HL-60/S4 (cell line): ENCODE measurements around the gene FGF12.

Source experiments
- in situ Hi-C: fragments of 300-500 bp; cut with MboI; formaldehyde crosslinking; loops from 2 replicates; pipeline ENCODE4 v1.14.3; 2022; ENCODE audit warnings: low sequenced_read_pairs

FGF12 gene

DNA sequence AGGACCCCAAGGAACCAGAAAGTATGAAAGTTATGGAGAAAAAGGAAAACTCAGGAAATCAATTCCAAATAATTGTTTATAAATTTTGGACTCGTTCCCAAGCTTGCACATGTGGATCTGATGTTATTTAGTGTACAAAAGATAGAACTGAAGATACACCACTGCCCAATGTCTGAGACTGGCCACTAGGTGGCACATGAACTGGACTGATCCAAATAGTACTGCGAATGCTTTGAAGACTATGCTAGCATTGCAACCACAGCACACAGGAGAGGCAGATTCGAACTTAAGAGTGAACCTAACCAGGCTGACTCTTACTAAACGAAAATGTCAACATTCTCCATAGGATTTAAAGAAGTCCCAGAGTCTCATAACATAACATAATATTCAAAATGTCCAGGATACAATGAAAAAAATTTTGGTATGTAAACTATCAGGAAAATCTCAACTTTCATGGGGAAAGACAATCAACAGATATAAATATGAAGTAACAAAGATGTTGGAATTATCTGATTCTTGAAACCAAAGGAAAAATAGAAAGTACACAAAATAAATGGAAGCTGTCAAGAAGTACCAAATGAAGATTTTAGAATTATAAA, 596.7 kb downstream of the FGF12 start:
- in situ Hi-C loops, result no loop called here

DNA sequence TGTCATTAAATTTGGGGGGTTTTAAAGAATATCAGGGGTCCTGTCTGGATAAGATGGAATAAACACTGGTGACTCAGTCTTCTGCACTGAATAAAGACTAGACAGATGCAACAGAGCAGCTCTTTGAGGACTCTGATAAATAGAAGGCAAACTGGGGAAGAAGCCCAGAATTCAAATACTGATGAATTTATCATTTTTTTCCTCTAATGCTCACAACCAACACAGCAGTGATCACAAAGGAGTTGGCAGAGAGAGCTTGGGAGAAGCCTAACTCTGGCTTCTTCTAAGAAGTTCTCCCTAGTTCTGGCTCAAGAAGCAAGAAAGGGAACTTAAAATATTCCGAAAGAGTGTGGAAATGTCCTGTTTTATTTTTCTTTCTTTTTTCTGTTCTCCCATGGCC, 597.8 kb downstream of the FGF12 start:
- in situ Hi-C loops, result no loop called here

DNA sequence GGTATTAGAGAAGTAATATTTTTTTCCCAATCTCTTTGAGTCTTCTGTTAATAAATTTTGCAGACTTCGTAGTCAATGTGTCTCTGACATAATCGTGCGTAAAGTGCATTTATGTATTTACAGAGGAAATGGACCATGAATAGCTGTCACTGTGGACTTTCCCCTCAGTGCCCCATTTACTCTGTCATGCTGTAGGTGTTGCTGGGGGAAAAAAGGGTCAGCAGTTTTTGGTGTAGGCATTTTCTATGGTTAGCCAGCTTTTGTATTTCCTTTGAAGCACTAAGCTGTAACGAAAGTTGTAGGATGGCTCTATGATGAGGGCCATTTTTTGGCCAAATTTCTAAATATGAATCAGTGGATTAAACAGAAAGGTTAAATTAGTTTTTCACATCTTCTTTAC, 598.4 kb downstream of the FGF12 start:
- in situ Hi-C loops, result no loop called here

DNA sequence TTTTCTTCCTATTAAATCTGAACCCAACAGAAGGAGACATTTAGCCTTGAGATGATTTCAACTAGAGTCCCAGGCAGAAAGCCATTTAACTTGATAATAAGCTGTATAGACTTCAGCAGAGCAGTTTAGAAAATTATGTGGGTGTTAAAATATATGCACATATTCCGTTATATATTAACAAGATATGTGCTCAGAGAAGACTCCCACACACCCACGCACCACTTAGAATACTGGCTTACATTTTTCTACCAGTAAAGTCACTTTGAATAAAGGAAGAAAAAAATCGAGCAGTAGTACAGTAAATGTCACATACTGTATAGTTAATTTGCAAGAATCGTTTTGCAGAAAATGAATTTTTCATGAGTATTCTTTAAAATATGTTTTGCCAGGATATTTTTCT, 599.3 kb downstream of the FGF12 start:
- in situ Hi-C loops, result no loop called here

DNA sequence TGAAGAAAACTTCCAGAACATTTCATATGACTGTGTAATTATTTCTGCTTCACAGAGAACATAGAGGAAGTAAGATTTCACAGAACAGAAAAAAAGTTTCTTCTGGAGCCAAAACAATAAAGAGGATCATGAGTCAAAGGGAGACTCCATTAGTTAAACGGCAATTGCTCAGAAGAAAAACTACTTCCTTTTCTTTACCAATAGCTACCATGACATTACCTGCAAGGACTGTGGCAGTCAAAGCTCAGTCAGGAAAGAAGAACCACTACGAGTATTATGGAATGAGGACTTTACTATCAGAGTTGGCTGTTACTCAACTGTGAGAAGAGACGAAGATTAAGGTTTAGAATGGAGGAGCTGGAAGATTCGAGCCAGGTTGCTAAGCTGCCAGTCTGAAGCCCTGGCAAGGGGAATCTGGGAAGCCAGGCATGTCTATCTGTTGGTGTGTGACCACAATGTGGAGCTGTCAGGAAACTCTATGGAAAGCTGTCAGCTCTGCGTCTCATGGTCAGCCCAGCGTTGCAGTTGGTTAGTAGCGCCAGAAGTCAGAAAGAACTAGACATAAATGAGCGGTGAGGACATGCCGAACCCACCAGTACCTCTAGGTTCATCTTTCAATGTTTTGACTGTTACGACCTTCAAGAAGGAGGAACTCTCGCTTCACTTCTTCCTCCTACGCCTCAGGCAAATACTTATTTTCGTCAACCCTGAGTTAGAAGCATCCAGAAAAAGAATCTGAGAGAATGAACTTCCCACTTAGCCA, 604.3 kb downstream of the FGF12 start:
- in situ Hi-C loops, result no loop called here

DNA sequence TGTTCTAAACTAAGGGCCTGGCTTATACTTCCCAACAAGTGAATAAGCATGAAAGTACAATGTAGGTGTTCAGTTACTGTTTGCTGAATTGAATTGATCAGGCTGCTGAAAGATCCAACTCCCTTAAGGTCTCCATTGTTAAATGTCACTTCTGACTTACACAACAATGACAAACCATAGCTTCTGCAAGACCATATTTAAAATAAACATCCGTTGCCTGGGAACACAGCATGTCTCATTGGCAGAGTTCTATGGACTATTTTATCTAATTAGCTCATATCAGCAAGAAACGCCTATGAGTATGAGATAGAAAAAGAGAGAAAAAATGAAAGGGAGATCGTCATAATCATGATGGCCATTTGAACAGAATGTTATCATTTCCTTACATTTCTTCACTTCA, 605.4 kb downstream of the FGF12 start:
- in situ Hi-C loops, result no loop called here

DNA sequence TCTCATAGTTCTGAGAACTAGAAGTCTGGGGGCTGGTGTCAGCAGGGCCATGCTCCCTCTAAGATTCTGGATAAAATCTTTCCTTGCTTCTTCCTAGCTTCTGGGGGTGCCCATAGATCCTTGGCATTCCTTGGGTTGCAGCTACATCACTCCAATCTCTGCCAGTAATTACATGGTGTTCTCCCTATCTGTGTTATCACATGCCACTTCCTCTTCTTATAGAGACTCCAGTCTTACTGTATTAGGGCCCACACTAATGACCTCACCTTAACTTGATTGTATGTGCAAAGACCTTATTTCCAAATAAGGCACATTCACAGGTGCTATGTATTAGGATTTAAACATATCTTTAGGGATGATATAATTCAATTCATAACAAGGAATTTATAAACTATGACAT, 618.5 kb downstream of the FGF12 start:
- in situ Hi-C loops, result no loop called here

DNA sequence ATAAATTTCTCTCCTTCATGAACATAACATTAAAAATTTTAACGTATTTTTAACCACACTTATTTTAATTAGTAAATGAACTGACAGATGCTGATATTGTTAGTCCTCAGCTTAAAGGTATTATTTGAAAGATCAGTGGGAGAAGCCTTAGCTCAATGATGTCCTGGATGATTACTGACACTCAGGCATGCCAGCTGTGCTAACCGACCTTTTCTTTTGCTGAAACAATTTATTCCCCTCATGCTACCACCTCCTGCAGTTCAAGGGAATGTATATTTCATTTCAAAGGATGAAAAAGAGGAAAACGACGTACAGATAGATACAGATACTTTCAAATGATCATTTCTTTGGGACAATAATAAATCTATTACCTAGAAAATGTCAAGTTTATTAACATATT, 620.8 kb downstream of the FGF12 start:
- in situ Hi-C loops, result no loop called here

DNA sequence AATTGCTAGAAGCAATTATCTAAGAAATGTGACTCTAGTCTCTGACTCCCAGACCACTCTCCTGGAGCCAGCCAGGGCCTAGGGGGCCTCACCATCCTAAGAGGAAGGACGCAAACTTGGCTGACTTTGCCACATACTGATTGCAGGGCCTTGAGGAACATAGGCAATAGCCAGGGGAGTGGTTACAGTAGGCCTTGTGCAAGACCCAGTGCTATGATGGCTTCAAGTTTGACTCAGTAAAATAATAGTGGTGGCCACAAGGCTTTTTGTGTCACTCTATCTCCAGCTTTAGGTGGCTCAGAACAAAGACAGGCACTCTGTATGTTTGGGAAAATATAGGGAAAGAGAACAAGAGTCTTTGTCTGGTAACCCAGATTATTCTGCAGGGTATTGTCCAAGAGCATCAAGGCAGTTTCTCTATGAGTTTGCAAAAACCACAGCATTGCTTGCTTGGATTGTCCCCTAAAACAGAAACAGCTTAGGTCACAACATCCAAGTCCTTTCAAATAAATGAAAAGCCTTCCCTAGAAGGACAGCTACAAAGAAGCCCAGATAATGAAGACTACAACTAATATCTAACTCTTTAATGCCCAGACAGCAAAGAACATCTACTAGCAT, 634.8 kb downstream of the FGF12 start:
- in situ Hi-C loops, result no loop called here

DNA sequence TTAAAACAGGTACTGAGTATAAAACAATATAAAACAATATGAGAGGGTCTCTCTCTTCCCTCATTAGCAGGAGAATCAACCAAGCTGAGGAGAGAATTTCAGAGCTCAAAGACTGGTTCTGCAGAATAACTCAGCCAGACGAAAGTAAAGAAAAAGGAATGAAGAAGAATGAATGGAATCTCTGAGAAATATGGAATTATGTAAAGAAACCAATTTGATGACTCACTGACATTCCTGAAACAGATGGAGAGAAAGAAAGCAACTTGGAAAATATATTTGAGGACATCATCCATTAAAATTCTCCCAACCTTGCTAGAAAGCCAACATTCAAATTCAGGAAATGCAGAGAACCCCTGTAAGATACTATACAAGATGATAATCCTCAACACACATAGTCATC, 635.5 kb downstream of the FGF12 start:
- in situ Hi-C loops, result no loop called here

DNA sequence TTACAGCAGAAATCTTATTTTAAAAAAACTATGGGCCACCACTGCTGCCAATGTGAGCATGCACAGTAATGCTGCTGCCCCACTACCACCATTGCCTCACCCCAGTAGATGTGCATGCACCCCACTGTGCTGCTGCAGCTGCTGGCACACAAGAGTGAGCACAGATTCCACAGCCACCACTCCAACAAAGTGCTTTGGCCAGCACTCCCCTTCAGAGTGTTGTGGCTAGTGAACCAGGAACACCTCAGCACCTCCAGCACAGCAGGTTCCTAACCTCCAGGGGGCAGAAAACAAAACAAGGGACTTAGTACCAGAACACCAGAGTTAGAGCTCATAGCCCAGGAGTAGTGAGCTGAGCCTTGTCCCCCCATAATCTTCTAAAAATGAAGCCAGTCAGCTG, 636.8 kb downstream of the FGF12 start:
- in situ Hi-C loops, result no loop called here
